ENCODE data around the gene CERS5. TPM values are rescaled to one million over a fixed set of nuclear protein-coding genes. Genes with fewer than 3 reads are reported as not detected.

CERS5 gene
- total and polyA plus RNA-seq, 4 donors = 6.9 to 16.2 (median 8.2) TPM

DNA sequence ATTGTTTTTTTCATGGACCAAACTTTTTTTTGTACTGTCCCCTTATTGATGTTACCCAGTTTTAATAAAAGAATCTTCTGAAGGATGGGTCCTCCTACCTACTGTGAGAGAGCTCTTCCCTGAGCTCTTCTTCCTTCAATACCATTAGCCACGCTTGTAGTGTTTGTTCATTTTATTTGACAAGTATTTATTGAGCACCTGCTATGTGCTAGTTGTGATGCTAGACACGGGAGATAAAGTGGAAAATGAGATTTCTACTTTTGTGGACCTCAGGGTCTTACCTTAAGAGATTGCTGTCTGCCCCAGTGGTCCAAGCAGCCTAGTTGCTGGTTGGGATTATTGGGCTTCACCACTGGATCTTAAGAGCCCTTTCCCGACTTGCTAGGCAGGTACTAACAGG is 66.6 kb downstream of the CERS5 start:
- Histone ChIP-seq H3K4me3 (ENCODE audit: low read depth in 1 of 3, low read length in 3 of 3) (no peak overlapping the region), H3K9me3 (ENCODE audit: control insufficient read depth in 4 of 4, low read length in 3 of 4) (no peaks in the 10 kb centered on the region), H3K36me3 (ENCODE audit: control insufficient read depth in 4 of 4, insufficient read depth in 3 of 4, low read depth in 1 of 4, low read length in 3 of 4) (peaks cover 18 to 36% (median 33%) of the 10 kb centered on the region in 4 donors), H3K27me3 (ENCODE audit: control insufficient read depth in 4 of 4, insufficient read depth in 4 of 4, low read length in 3 of 4) (no peaks in the 10 kb centered on the region), H3K9ac (ENCODE audit: low read depth in 1 of 2, low read length in 2 of 2) (no peak overlapping the region), H3K4me1 (ENCODE audit: control insufficient read depth in 4 of 4, insufficient read depth in 4 of 4, low read length in 3 of 4) (peaks cover 8 to 45% (median 29%) of the 10 kb centered on the region in 4 donors), H3K27ac (ENCODE audit: low read depth in 1 of 2, low read length in 2 of 2) (no peak overlapping the region)
- TF ChIP-seq NR2F2 (IDR thresholded peaks at IDR 0.05) (no peak), GABPA (IDR thresholded peaks at IDR 0.05 in 1 of 2, conservative IDR thresholded peaks at IDR 0.05 in 1 of 2) (no peak), YY1 (IDR thresholded peaks at IDR 0.05) (no peak), FOXA2 (IDR thresholded peaks at IDR 0.05) (no peak)
- TF ChIP-seq, protein P1, sequence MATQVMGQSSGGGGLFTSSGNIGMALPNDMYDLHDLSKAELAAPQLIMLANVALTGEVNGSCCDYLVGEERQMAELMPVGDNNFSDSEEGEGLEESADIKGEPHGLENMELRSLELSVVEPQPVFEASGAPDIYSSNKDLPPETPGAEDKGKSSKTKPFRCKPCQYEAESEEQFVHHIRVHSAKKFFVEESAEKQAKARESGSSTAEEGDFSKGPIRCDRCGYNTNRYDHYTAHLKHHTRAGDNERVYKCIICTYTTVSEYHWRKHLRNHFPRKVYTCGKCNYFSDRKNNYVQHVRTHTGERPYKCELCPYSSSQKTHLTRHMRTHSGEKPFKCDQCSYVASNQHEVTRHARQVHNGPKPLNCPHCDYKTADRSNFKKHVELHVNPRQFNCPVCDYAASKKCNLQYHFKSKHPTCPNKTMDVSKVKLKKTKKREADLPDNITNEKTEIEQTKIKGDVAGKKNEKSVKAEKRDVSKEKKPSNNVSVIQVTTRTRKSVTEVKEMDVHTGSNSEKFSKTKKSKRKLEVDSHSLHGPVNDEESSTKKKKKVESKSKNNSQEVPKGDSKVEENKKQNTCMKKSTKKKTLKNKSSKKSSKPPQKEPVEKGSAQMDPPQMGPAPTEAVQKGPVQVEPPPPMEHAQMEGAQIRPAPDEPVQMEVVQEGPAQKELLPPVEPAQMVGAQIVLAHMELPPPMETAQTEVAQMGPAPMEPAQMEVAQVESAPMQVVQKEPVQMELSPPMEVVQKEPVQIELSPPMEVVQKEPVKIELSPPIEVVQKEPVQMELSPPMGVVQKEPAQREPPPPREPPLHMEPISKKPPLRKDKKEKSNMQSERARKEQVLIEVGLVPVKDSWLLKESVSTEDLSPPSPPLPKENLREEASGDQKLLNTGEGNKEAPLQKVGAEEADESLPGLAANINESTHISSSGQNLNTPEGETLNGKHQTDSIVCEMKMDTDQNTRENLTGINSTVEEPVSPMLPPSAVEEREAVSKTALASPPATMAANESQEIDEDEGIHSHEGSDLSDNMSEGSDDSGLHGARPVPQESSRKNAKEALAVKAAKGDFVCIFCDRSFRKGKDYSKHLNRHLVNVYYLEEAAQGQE (IDR thresholded peaks at IDR 0.05) = no peak
- TF ChIP-seq, protein P2, sequence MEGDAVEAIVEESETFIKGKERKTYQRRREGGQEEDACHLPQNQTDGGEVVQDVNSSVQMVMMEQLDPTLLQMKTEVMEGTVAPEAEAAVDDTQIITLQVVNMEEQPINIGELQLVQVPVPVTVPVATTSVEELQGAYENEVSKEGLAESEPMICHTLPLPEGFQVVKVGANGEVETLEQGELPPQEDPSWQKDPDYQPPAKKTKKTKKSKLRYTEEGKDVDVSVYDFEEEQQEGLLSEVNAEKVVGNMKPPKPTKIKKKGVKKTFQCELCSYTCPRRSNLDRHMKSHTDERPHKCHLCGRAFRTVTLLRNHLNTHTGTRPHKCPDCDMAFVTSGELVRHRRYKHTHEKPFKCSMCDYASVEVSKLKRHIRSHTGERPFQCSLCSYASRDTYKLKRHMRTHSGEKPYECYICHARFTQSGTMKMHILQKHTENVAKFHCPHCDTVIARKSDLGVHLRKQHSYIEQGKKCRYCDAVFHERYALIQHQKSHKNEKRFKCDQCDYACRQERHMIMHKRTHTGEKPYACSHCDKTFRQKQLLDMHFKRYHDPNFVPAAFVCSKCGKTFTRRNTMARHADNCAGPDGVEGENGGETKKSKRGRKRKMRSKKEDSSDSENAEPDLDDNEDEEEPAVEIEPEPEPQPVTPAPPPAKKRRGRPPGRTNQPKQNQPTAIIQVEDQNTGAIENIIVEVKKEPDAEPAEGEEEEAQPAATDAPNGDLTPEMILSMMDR (IDR thresholded peaks at IDR 0.05; ENCODE audit: low read depth, low read length, missing input control) = no peak
- TF ChIP-seq, protein P3, sequence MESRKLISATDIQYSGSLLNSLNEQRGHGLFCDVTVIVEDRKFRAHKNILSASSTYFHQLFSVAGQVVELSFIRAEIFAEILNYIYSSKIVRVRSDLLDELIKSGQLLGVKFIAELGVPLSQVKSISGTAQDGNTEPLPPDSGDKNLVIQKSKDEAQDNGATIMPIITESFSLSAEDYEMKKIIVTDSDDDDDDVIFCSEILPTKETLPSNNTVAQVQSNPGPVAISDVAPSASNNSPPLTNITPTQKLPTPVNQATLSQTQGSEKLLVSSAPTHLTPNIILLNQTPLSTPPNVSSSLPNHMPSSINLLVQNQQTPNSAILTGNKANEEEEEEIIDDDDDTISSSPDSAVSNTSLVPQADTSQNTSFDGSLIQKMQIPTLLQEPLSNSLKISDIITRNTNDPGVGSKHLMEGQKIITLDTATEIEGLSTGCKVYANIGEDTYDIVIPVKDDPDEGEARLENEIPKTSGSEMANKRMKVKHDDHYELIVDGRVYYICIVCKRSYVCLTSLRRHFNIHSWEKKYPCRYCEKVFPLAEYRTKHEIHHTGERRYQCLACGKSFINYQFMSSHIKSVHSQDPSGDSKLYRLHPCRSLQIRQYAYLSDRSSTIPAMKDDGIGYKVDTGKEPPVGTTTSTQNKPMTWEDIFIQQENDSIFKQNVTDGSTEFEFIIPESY (IDR thresholded peaks at IDR 0.05) = no peak
- TF ChIP-seq, protein P4, sequence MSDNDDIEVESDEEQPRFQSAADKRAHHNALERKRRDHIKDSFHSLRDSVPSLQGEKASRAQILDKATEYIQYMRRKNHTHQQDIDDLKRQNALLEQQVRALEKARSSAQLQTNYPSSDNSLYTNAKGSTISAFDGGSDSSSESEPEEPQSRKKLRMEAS (IDR thresholded peaks at IDR 0.05) = no peak
- TF ChIP-seq, protein P5, sequence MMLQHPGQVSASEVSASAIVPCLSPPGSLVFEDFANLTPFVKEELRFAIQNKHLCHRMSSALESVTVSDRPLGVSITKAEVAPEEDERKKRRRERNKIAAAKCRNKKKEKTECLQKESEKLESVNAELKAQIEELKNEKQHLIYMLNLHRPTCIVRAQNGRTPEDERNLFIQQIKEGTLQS (IDR thresholded peaks at IDR 0.05) = no peak
- WGBS = 94% methylated on average over 3 of the region's 3 CpGs
- DNase-seq (ENCODE audit: low spot score) = no peak

DNA sequence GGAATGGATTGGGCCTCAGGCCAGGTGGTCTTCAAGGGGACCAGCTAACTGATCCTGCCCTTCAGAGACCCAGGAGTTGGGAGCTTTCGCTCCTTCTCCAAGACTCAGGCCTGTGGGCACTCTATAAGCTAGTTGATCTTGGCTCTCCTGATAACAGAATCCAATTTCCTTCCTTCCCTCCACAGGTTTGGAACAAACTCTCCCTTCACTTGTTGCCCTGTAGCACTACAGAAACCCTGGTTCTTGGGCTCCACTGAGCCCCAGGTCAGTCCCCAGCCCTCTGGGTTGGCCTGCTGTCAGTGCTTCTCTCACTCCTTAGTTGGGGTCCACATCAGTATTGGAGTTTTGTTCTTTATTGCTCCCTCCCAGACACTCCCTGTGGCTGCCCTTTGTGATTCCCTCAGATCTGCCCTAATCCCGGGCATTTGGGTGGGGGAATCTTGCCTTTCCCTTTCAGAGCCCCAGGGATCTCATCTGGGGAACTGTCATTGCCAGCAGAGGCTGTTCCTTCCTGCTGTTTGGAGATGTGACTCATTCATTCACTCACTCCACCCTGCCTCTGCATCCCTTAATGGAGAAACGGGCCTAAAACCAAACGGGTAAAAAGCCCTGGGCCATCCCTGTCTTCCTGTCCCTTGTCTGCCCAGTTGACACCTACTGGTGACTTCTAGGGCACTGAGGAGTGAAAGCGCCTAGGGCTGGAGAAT is 67.7 kb downstream of the CERS5 start:
- Histone ChIP-seq H3K9me3 (ENCODE audit: control insufficient read depth in 4 of 4, low read length in 3 of 4) (no peaks in the 10 kb centered on the region), H3K9ac (ENCODE audit: low read depth in 1 of 2, low read length in 2 of 2) (no peak overlapping the region), H3K27ac (ENCODE audit: low read depth in 1 of 2, low read length in 2 of 2) (no peak overlapping the region), H3K4me3 (ENCODE audit: low read depth in 1 of 3, low read length in 3 of 3) (no peak overlapping the region), H3K36me3 (ENCODE audit: control insufficient read depth in 4 of 4, insufficient read depth in 3 of 4, low read depth in 1 of 4, low read length in 3 of 4) (peaks cover 20 to 45% (median 38%) of the 10 kb centered on the region in 4 donors), H3K27me3 (ENCODE audit: control insufficient read depth in 4 of 4, insufficient read depth in 4 of 4, low read length in 3 of 4) (no peaks in the 10 kb centered on the region), H3K4me1 (ENCODE audit: control insufficient read depth in 4 of 4, insufficient read depth in 4 of 4, low read length in 3 of 4) (peaks cover 8 to 34% (median 21%) of the 10 kb centered on the region in 4 donors)
- WGBS = 87% methylated on average over 5 of the region's 5 CpGs
- TF ChIP-seq, protein P1 (IDR thresholded peaks at IDR 0.05) = no peak
- TF ChIP-seq, protein P5 (IDR thresholded peaks at IDR 0.05) = no peak
- TF ChIP-seq, protein P4 (IDR thresholded peaks at IDR 0.05) = no peak
- TF ChIP-seq TAF1 (conservative IDR thresholded peaks at IDR 0.05) (no peak), SP1 (IDR thresholded peaks at IDR 0.05) (no peak), HNF4G (IDR thresholded peaks at IDR 0.05) (no peak), NR2F2 (IDR thresholded peaks at IDR 0.05) (no peak)
- TF ChIP-seq, protein P3 (IDR thresholded peaks at IDR 0.05) = no peak
- no peak for DNase-seq (ENCODE audit: low spot score)

Data from liver (tissue), 9 donors.